ENCODE results near the gene NDUFS8. TPM values are rescaled to one million over a fixed set of nuclear protein-coding genes. Genes with fewer than 3 reads are reported as not detected.
A peak's percentile ranks its signal among the peaks of the same experiment; 100 is the strongest.

The NDUFS8 gene
- total and polyA plus RNA-seq, 2 of the 13 experiments (the other 11 are each of a cell fraction or from before 2014, with no cell fraction given): 96.7 to 158 TPM

GRCh38 chr11:68037411-68038225, 7.1 kb downstream of the NDUFS8 start (continued):
- TF ChIP-seq TFDP2 (CRISPR knock-in tag; IDR thresholded peaks at IDR 0.05): 0 out of 2 replicates have a peak, but pooled peaks have one; percentile 3
- TF ChIP-seq REL (CRISPR knock-in tag; conservative IDR thresholded peaks at IDR 0.05): no peak
- peak; percentile 25; the same call in 1 of the 2 replicates for TF ChIP-seq ZNF740 (CRISPR knock-in tag; IDR thresholded peaks at IDR 0.05)
- no peak for TF ChIP-seq RNF2 (conservative IDR thresholded peaks at IDR 0.05; ENCODE audit: low read depth)
- TF ChIP-seq, protein P1, sequence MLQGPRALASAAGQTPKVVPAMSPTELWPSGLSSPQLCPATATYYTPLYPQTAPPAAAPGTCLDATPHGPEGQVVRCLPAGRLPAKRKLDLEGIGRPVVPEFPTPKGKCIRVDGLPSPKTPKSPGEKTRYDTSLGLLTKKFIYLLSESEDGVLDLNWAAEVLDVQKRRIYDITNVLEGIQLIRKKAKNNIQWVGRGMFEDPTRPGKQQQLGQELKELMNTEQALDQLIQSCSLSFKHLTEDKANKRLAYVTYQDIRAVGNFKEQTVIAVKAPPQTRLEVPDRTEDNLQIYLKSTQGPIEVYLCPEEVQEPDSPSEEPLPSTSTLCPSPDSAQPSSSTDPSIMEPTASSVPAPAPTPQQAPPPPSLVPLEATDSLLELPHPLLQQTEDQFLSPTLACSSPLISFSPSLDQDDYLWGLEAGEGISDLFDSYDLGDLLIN (CRISPR knock-in tag; IDR thresholded peaks at IDR 0.05; ENCODE audit: borderline replicate concordance): no peak
- TF ChIP-seq ZNF496 (CRISPR knock-in tag; IDR thresholded peaks at IDR 0.05; ENCODE audit: insufficient replicate concordance): no peak
- TF ChIP-seq ZNF121 (CRISPR knock-in tag; IDR thresholded peaks at IDR 0.05): no peak
- TF ChIP-seq JDP2 (CRISPR knock-in tag; IDR thresholded peaks at IDR 0.05; ENCODE audit: borderline replicate concordance): no peak
- TF ChIP-seq, protein P2, sequence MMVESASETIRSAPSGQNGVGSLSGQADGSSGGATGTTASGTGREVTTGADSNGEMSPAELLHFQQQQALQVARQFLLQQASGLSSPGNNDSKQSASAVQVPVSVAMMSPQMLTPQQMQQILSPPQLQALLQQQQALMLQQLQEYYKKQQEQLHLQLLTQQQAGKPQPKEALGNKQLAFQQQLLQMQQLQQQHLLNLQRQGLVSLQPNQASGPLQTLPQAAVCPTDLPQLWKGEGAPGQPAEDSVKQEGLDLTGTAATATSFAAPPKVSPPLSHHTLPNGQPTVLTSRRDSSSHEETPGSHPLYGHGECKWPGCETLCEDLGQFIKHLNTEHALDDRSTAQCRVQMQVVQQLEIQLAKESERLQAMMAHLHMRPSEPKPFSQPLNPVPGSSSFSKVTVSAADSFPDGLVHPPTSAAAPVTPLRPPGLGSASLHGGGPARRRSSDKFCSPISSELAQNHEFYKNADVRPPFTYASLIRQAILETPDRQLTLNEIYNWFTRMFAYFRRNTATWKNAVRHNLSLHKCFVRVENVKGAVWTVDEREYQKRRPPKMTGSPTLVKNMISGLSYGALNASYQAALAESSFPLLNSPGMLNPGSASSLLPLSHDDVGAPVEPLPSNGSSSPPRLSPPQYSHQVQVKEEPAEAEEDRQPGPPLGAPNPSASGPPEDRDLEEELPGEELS (CRISPR knock-in tag; IDR thresholded peaks at IDR 0.05): no peak
- TF ChIP-seq GPN1 (CRISPR knock-in tag; IDR thresholded peaks at IDR 0.05; ENCODE audit: borderline replicate concordance): no peak
- TF ChIP-seq NCOA1 (CRISPR knock-in tag; IDR thresholded peaks at IDR 0.05): no peak
- TF ChIP-seq TEF (CRISPR knock-in tag; IDR thresholded peaks at IDR 0.05): no peak
- 0 out of 2 replicates have a peak, but pooled peaks have one; percentile 36 for TF ChIP-seq ZNF790 (CRISPR knock-in tag; IDR thresholded peaks at IDR 0.05; ENCODE audit: borderline replicate concordance)
- no peak for TF ChIP-seq KDM5A (IDR thresholded peaks at IDR 0.05; ENCODE audit: borderline replicate concordance, low read length)
- TF ChIP-seq ZNF629 (CRISPR knock-in tag; conservative IDR thresholded peaks at IDR 0.05): no peak
- TF ChIP-seq THAP7 (CRISPR knock-in tag; IDR thresholded peaks at IDR 0.05): peak; percentile 83; the same call in 1 of the 2 replicates
- no peak for TF ChIP-seq ZFP37 (CRISPR knock-in tag; IDR thresholded peaks at IDR 0.05; ENCODE audit: borderline replicate concordance)
- TF ChIP-seq, protein P3, sequence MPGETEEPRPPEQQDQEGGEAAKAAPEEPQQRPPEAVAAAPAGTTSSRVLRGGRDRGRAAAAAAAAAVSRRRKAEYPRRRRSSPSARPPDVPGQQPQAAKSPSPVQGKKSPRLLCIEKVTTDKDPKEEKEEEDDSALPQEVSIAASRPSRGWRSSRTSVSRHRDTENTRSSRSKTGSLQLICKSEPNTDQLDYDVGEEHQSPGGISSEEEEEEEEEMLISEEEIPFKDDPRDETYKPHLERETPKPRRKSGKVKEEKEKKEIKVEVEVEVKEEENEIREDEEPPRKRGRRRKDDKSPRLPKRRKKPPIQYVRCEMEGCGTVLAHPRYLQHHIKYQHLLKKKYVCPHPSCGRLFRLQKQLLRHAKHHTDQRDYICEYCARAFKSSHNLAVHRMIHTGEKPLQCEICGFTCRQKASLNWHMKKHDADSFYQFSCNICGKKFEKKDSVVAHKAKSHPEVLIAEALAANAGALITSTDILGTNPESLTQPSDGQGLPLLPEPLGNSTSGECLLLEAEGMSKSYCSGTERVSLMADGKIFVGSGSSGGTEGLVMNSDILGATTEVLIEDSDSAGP (CRISPR knock-in tag; IDR thresholded peaks at IDR 0.05; ENCODE audit: borderline replicate concordance): no peak
- TF ChIP-seq ZFYVE20 (CRISPR knock-in tag; IDR thresholded peaks at IDR 0.05; ENCODE audit: borderline replicate concordance, low read depth): no peak
- TF ChIP-seq, protein P4, sequence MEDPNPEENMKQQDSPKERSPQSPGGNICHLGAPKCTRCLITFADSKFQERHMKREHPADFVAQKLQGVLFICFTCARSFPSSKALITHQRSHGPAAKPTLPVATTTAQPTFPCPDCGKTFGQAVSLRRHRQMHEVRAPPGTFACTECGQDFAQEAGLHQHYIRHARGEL (CRISPR knock-in tag; IDR thresholded peaks at IDR 0.05): no peak
